Forelimb muscle (tissue), 1 donor: ENCODE measurements around the gene GATD1. TPM values are rescaled to one million over a fixed set of nuclear protein-coding genes. Genes with fewer than 3 reads are reported as not detected.

ENCODE experiments used
- DNase-seq: peaks from one replicate; pipeline ENCODE4 v3.0.0-alpha.2; 2013; ENCODE audit warnings: low read depth
- polyA plus RNA-seq: library from polyadenylated mRNA; unstranded; fragments of 120-200 nt; gene quantifications from one replicate; pipeline ENCODE4 v1.2.1, GENCODE V29; 2013; ENCODE audit not compliant: insufficient read length

GATD1 gene
- polyA plus RNA-seq, 1 donor: 40.5 TPM

GRCh38 chr11:779955-780532 is 2.8 kb upstream of the GATD1 start:
- no peak for DNase-seq

GRCh38 chr11:778976-779954 is 2.0 kb upstream of the GATD1 start:
- DNase-seq: no peak

- no peak for DNase-seq
Observed at GRCh38 chr11:776561-777287, 563 bp downstream of the GATD1 start.

- DNase-seq: no peak
Observed at GRCh38 chr11:776263-776560, 1.1 kb downstream of the GATD1 start.

- no peak for DNase-seq
Observed at GRCh38 chr11:774873-775592, 2.3 kb downstream of the GATD1 start.

GRCh38 chr11:773830-774229 is 3.5 kb downstream of the GATD1 start:
- DNase-seq: no peak

- DNase-seq: no peak
Observed at GRCh38 chr11:773425-773824, 3.9 kb downstream of the GATD1 start.

GRCh38 chr11:772429-773390 is 4.6 kb downstream of the GATD1 start:
- no peak for DNase-seq

GRCh38 chr11:771617-772204 is 5.6 kb downstream of the GATD1 start:
- no peak for DNase-seq

- no peak for DNase-seq
Observed at GRCh38 chr11:770642-771616, 6.4 kb downstream of the GATD1 start.

GRCh38 chr11:769887-770641 is 7.2 kb downstream of the GATD1 start:
- no peak for DNase-seq

GRCh38 chr11:767238-767637 is 10.0 kb downstream of the GATD1 start:
- no peak for DNase-seq

- no peak for DNase-seq
Observed at GRCh38 chr11:766936-767210, 10.4 kb downstream of the GATD1 start.

GRCh38 chr11:766106-766935 is 11.0 kb downstream of the GATD1 start:
- DNase-seq: no peak

GRCh38 chr11:765802-766091 is 11.5 kb downstream of the GATD1 start:
- no peak for DNase-seq

GRCh38 chr11:765025-765801 is 12.1 kb downstream of the GATD1 start:
- DNase-seq: no peak

- DNase-seq: no peak
Observed at GRCh38 chr11:764322-765024, 12.8 kb downstream of the GATD1 start.
